ENCODE data around the gene IP6K3. TPM values are rescaled to one million over a fixed set of nuclear protein-coding genes. Genes with fewer than 3 reads are reported as not detected.

Gene IP6K3
- total RNA-seq, 1 experiment from 2014 or later = not detected

DNA sequence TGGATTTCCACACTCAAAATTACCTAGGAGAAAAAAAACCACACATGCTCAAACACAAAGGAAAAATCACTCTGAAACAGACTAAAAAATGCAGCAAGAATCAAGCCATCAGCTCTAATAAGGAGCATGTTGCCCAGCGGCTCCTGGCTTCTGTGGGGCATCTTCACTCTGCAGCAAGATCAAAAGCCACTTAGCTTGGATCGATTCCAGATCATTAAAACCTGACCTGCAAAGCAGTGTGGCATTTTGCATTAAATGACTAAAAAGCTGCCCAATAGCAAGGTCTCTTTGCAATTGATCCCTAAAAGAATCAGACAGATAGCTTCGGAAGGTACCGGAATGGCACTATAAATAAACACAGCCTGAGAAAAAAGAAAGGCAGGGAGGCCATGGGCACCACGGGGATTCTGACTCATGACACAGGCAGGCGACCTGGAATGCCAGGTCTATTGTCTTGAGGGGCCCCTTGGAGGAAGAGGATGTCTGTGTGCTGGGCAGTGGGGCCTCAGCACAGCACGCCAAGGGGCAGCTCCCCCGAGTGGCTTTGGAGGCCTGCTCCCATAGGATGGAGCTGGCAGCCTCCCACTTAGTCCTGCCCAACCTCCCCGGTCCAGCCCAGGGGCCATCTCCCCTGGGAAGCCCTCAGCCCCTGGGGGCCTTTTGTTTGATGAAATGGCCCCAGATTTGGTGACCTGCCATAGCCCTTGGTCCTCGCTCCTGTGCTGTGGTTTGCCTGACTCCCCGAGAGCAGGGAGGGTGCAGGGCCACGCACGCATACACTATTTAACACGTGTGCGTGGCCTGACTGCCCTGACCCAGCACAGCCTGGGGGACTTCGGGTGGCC is 34.6 kb upstream of the IP6K3 start:
- DNase-seq (ENCODE audit: low spot score) = no peak
- H3K27ac ChIP-seq (ENCODE audit: low read depth, low read length, poor library complexity, severe bottlenecking) = no peak overlapping the region
- no peaks in the 10 kb centered on the region for H3K27me3 ChIP-seq (replicated peaks; ENCODE audit: insufficient read depth, low read depth, low read length, poor library complexity)
- TF ChIP-seq EZH2 (IDR thresholded peaks at IDR 0.05; ENCODE audit: borderline replicate concordance, low read depth, low read length, poor library complexity, severe bottlenecking) = no peak
- no peak for TF ChIP-seq CTCF (conservative IDR thresholded peaks at IDR 0.05; ENCODE audit: low read depth, low read length)
- no peak overlapping the region for H3K4me3 ChIP-seq (ENCODE audit: low read depth, low read length, poor library complexity, severe bottlenecking)
- CTCF ChIA-PET = no interaction called here
- H3K9me3 ChIP-seq (ENCODE audit: low read depth, low read length, poor library complexity, severe bottlenecking) = no peaks in the 10 kb centered on the region
- intact Hi-C loops (cut with micrococcal nuclease; ENCODE audit: unreplicated experiment) = no loop called here
- no TSS peak for BruUV-seq (replicated peaks)
- peaks cover 16% of the 10 kb centered on the region for H3K4me1 ChIP-seq (ENCODE audit: insufficient read depth, low read length, poor library complexity, severe bottlenecking)
- H3K36me3 ChIP-seq (ENCODE audit: insufficient read depth, low read length, poor library complexity, severe bottlenecking) = peaks cover 86% of the 10 kb centered on the region
- POLR2A ChIA-PET (ENCODE audit: low non-redundant PET) = no interaction called here

DNA sequence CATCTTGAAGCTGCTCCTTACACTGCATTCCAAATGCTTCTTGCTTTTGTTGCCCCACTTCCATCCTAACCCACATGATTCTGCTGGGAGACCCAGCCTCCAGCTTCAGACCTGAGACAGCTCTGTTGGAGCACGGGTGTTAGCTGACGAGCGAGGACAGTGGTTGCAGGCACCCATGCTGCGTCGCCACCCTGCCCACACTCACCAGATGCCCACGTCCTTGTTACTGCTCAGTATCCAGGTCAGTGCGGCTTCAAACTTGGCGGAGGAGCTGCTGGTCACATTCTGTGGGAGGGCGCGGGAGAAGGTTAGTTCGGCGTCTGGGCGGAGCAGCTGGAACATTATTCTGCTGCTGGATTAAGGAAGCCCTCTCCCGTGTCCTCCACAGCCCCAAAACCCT is 33.2 kb upstream of the IP6K3 start:
- H3K36me3 ChIP-seq (ENCODE audit: insufficient read depth, low read length, poor library complexity, severe bottlenecking) = peaks cover 92% of the 10 kb centered on the region
- no peaks in the 10 kb centered on the region for H3K27me3 ChIP-seq (replicated peaks; ENCODE audit: insufficient read depth, low read depth, low read length, poor library complexity)
- TF ChIP-seq CTCF (conservative IDR thresholded peaks at IDR 0.05; ENCODE audit: low read depth, low read length) (no peak), EZH2 (IDR thresholded peaks at IDR 0.05; ENCODE audit: borderline replicate concordance, low read depth, low read length, poor library complexity, severe bottlenecking) (no peak)
- POLR2A ChIA-PET (ENCODE audit: low non-redundant PET) = no interaction called here
- intact Hi-C loops (cut with micrococcal nuclease; ENCODE audit: unreplicated experiment) = no loop called here
- H3K4me3 ChIP-seq (ENCODE audit: low read depth, low read length, poor library complexity, severe bottlenecking) = no peak overlapping the region
- no peak for DNase-seq (ENCODE audit: low spot score)
- no peaks in the 10 kb centered on the region for H3K9me3 ChIP-seq (ENCODE audit: low read depth, low read length, poor library complexity, severe bottlenecking)
- peaks cover 8% of the 10 kb centered on the region for H3K4me1 ChIP-seq (ENCODE audit: insufficient read depth, low read length, poor library complexity, severe bottlenecking)
- no peak overlapping the region for H3K27ac ChIP-seq (ENCODE audit: low read depth, low read length, poor library complexity, severe bottlenecking)
- CTCF ChIA-PET = interaction anchor here (1.1 kb wide), 1 partner anchor 8 kb away, joined by 3 read pairs; no protein-coding TSS in a partner anchor
- BruUV-seq (replicated peaks) = no TSS peak

DNA sequence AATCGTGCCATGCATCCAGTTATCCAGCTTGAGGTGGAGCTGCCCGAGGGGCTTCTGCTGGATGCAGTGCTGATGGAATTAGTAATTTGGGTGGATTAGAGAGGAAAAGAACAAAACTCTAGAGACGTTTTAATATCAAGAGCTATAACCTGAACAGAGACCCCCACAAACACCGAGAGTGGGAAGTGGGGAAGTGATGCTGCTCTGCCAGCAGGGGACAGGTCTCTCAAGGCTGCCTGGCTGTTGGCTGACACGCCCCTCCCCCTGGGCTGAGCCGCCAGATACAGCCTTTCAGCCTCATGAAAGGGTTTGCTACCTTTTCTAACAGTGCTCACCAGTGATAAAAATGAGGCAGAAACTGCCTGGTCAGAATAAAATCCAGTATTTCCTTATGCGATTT is 32.6 kb upstream of the IP6K3 start:
- Histone ChIP-seq H3K9me3 (ENCODE audit: low read depth, low read length, poor library complexity, severe bottlenecking) (no peaks in the 10 kb centered on the region), H3K4me3 (ENCODE audit: low read depth, low read length, poor library complexity, severe bottlenecking) (no peak overlapping the region), H3K36me3 (ENCODE audit: insufficient read depth, low read length, poor library complexity, severe bottlenecking) (peaks cover 96% of the 10 kb centered on the region), H3K27ac (ENCODE audit: low read depth, low read length, poor library complexity, severe bottlenecking) (no peak overlapping the region), H3K4me1 (ENCODE audit: insufficient read depth, low read length, poor library complexity, severe bottlenecking) (peaks cover 8% of the 10 kb centered on the region), H3K27me3 (replicated peaks; ENCODE audit: insufficient read depth, low read depth, low read length, poor library complexity) (no peaks in the 10 kb centered on the region)
- intact Hi-C loops (cut with micrococcal nuclease; ENCODE audit: unreplicated experiment) = no loop called here
- TF ChIP-seq CTCF (conservative IDR thresholded peaks at IDR 0.05; ENCODE audit: low read depth, low read length) (peak; percentile 30; the same call in 1 of the 2 replicates), EZH2 (IDR thresholded peaks at IDR 0.05; ENCODE audit: borderline replicate concordance, low read depth, low read length, poor library complexity, severe bottlenecking) (no peak)
- POLR2A ChIA-PET (ENCODE audit: low non-redundant PET) = no interaction called here
- no TSS peak for BruUV-seq (replicated peaks)
- CTCF ChIA-PET = interaction anchor here (0.6 to 1.3 kb wide), 4 partner anchors 8 to 269 kb away, joined by 3 to 9 read pairs (median 3); no protein-coding TSS in a partner anchor
- DNase-seq (ENCODE audit: low spot score) = no peak
